ENCODE measurements around the gene DOLPP1. TPM values are rescaled to one million over a fixed set of nuclear protein-coding genes. Genes with fewer than 3 reads are reported as not detected.

The DOLPP1 gene
- total and polyA plus RNA-seq, 2 of the 13 experiments (the other 11 are each of a cell fraction or from before 2014, with no cell fraction given), result 21.0 to 34.1 TPM

GRCh38 chr9:129136446-129137035 is 55.6 kb downstream of the DOLPP1 start:
- no peaks in the 10 kb centered on the region for H3K9me3 ChIP-seq (ENCODE audit: low read length)
- intact Hi-C loops (cut with micrococcal nuclease; ENCODE audit: unreplicated experiment), result no loop called here
- no peak for TF ChIP-seq ZBTB37 (CRISPR knock-in tag; IDR thresholded peaks at IDR 0.05)
- no peak for TF ChIP-seq ZFP1 (CRISPR knock-in tag; IDR thresholded peaks at IDR 0.05)
- no peak for TF ChIP-seq PHF8 (CRISPR knock-in tag; IDR thresholded peaks at IDR 0.05)
- no peak for TF ChIP-seq DNMT1 (CRISPR knock-in tag; IDR thresholded peaks at IDR 0.05)
- no peak for TF ChIP-seq EP300 (IDR thresholded peaks at IDR 0.05; ENCODE audit: low read depth in 2 of 2, low read length in 2 of 2)
- TF ChIP-seq EP300 (CRISPR knock-in tag; IDR thresholded peaks at IDR 0.05; ENCODE audit: borderline replicate concordance), result no peak
- no peak for TF ChIP-seq ZNF670 (CRISPR knock-in tag; IDR thresholded peaks at IDR 0.05; ENCODE audit: borderline replicate concordance)
- TF ChIP-seq ZNF850 (CRISPR knock-in tag; conservative IDR thresholded peaks at IDR 0.05), result no peak
- TF ChIP-seq KAT7 (CRISPR knock-in tag; IDR thresholded peaks at IDR 0.05; ENCODE audit: borderline replicate concordance), result no peak
- TF ChIP-seq ARNT2 (CRISPR knock-in tag; IDR thresholded peaks at IDR 0.05; ENCODE audit: low read depth), result no peak

More at GRCh38 chr9:129136446-129137035, 55.6 kb downstream of the DOLPP1 start:
- no peaks in the 10 kb centered on the region for H3K27me3 ChIP-seq (ENCODE audit: control insufficient read depth in 1 of 2, insufficient read depth in 2 of 2, low read length in 2 of 2)
- ChIA-PET POLR2A (no interaction called here), CTCF (ENCODE audit: low intra/inter-chr PET ratio, low total read pairs) (no interaction called here)
- no peak overlapping the region for H3K4me2 ChIP-seq (ENCODE audit: low read depth, low read length)
- peaks cover 16 to 62% of the 10 kb centered on the region in 2 experiments for H3K36me3 ChIP-seq (replicated peaks in 1 of 2; ENCODE audit: control insufficient read depth in 1 of 2, insufficient read depth in 2 of 2, low read length in 2 of 2)
- H3K4me1 ChIP-seq (ENCODE audit: insufficient read depth, low read length), result peaks cover 22% of the 10 kb centered on the region
- H3K79me2 ChIP-seq (ENCODE audit: insufficient read depth, low read length), result peaks cover 2% of the 10 kb centered on the region
- H4K20me1 ChIP-seq (ENCODE audit: insufficient read depth, low read length), result no peaks in the 10 kb centered on the region
- no peak overlapping the region for H2AFZ ChIP-seq (ENCODE audit: low read length)
- in situ Hi-C loops (cut with HindIII; ENCODE audit: extremely low pct_ligation_motif_present, low pct_unique_long_range_greater_than_20kb), result no loop called here
- no peak for ATAC-seq
- H3K4me3 ChIP-seq (replicated peaks in 1 of 3; ENCODE audit: insufficient read depth in 1 of 3, low read depth in 2 of 3, low read length in 3 of 3), result no peak overlapping the region
- WGBS (ENCODE audit: low lambda C conversion rate), result 96% methylated on average over 13 of the region's 16 CpGs
- no peak for DNase-seq (ENCODE audit: low spot score)
- no peak for FAIRE-seq
- no TSS peak for BruUV-seq (replicated peaks)
- no peak overlapping the region for H3K9ac ChIP-seq (ENCODE audit: insufficient read depth, low read depth, low read length)
- H3K27ac ChIP-seq (ENCODE audit: extremely low read length, insufficient read depth, low read length), result no peak overlapping the region

Data from HepG2 (cell line).